CD4-positive, alpha-beta T cell treated with Interleukin-6 at 100 ng/mL for 8 hours (primary cell): ENCODE data around the gene MRPL36.
"Not testable (repeated sequence)": the region's sequence is repeated elsewhere in the genome, so short reads cannot be mapped to it uniquely, and the experiment has no call there.

Experiments
- DNase-seq: peaks from one replicate; pipeline ENCODE4 v3.0.0-alpha.2; 2020; ENCODE audit warnings: mixed read lengths, low spot score

MRPL36 gene

GRCh38 chr5:1832511-1833250 is 33.0 kb upstream of the MRPL36 start:
- DNase-seq: no peak

DNA sequence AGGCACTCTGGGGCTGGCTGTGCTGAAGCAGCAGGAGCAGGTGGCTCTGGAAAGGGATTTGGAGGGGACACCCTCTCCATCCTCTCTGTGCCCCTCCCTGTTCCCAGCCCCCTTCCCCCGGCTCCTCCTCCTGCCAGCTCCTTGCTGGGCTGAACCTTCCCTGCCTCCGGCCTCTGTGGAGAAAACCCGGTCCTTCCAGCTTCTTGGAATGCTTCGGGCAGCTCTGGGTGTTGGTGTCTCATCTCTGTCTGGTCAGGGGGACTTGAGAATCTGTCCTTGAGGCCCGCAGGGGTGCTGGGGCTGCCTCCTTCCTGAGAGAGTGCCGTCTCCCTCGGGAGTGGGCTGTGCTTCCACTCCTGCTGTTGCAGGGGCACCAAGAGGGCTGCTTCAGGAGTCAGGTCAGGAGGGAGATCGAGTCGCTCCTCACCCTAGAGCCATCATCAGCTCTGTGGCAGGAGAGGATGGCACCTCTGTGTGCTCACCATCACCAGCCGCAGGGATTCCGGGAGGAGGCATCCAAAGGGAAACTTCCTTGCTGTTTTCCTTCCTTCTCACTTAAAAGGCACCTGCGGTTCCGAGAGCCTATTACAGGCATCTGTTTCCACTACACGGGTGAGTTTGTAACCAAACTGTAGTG is 32.2 kb upstream of the MRPL36 start:
- no peak for DNase-seq

DNA sequence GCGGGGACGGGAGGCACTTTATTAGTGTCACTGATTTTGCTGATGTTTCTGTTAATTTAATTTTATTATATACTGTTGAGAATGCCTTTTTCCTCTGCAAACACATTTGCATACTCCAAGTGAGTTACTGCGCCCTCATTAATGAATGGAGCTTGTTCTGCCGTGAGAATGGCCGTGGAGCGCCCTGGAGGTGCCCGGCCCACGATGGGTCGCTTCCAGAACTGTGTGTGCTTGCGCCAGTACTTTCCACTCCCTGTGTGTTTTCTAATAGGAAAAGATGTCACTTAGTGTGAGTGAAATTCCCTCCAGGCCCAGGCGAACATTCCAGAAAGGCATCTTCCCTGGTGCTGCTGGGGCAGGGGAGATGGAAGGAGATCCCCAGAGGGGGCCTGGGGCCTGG is 31.6 kb upstream of the MRPL36 start:
- DNase-seq: no peak

DNA sequence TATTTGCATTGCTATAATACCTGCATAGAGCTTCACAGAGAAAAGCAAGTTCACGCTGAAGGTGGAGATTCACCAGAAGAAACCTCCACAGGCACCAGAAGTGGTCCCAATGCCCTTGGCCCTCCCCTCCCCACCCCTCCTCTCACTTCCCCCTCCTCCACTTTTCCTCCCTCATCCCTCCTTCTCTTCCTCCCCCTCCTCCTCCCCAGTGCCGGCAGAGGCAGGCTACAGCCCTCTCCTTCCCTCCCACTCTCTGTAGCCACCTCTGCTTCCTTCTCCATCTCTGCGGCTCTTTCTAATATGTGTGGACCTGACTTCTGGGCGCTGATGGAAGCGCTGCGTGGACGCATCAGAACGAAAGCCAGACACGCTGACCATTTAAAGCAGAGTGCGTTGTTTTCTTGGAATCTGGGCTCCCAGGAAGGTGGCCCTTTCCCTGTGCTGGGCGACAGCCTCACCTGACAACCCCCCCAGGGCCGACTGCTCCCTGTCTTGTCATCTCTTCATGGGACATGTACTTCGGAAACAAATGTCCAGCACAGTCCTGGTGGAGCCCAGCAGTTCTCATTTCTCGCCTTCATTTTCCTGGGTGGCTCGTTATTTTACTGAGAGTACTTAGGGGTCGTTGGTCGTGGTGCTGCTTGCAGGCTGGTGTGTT is 31.1 kb upstream of the MRPL36 start:
- DNase-seq: no peak

DNA sequence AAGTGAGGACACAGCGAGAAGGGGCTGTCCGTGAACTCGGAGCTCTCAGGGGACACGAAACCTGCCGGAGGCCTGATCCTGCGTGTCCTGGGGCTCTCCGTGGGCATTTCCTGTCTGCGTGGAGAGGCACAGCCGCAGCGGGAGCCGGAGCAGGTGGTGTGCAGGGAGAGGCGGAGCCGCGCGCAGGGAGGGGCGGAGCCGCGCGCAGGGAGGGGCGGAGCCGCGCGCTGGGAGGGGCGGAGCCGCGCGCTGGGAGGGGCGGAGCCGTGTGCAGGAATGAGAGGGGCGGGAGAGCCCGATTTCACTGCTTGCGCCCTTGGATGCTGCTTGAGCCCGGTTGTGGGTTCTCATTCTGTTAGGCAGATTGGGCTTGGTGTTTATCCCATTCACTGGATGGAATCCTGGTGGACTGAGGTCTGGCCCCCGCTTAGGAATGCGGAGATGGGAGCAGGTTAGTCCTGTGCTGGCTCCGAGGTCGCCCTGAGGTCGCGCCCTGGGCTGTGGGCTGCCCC is 28.3 kb upstream of the MRPL36 start:
- DNase-seq: peak; percentile 19

- DNase-seq: no peak
Measured at GRCh38 chr5:1827025-1827885, 27.6 kb upstream of the MRPL36 start.

DNA sequence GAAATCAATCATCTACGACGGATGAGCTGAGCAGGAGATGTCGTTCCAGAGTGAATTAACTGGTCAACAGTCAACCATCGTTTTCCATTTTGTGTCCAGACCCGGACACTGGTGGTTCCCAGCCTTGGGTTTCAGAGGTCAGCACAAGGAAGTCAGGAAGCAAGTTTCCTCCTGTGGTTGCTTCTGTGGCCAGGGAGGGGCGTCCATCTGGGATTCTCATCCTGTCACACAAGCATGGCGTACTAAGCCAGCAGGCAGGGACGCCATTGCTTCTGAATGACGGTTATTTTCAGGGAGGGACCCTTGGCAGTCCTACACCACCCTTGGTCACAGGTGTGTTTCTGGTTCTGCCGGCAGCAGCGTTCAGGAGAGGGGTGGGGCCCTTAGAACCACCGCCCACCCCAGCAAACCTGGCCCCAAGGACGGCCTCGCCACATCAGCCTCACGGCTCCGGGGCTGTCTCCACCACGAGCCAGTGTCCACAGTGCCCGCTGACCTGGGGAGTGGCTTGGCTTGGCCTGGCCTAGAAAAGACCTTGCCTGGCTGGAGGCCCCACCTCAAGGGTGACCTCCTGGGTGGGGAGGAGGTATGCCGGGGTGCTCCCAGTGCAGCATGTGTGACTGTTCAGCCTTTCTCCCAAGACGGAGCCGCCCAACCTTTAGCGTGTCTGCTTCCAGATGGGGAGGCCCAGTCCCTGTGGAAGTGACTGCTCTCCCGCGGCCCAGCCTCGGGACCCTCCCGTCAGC is 26.8 kb upstream of the MRPL36 start:
- no peak for DNase-seq

DNA sequence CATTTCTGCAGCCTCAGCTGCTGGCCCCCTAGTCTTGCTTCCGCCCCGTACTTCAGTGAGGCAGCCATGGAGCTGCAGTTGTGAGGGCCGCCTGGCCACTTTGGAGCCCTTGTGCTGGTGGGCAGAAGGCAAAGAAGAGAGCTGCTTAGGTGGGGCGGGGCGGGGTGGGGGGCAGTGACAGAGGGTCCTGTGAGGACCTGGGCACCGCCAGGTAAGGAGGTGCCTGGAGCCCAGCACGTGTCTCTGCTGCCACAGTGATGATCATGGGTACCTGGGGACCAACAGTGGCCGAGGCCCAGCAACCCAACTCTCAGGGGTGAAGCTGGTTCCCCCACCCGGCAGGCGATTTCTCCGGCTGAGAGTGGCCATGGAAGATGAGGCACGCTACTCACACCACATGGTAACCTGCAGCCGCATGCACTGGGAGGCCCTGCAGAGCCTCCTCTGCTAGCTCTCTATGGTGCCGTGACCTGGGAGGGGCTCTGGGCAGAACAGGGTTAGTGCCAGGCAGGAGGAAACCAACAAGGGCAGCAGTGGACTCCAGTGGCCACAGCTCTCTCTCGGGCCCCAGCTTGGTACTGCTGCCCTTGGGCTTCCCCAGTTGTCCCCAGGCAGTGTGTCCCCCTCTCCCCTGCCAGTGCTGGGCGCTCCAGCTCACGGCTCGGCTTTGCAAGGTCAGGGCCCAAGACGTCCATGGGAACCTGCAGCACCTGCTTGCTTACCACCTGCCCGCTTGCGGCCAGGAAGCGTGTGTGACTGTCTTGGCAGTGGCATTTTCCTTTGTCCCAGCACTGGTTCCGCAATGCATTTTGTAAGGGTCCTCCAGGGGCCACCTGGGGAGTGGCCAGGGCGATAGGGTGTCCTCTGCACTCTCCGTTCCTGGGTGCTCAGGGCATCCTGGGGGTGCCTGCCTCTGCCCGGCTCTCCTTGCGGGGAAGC is 25.5 kb upstream of the MRPL36 start:
- DNase-seq: no peak

DNA sequence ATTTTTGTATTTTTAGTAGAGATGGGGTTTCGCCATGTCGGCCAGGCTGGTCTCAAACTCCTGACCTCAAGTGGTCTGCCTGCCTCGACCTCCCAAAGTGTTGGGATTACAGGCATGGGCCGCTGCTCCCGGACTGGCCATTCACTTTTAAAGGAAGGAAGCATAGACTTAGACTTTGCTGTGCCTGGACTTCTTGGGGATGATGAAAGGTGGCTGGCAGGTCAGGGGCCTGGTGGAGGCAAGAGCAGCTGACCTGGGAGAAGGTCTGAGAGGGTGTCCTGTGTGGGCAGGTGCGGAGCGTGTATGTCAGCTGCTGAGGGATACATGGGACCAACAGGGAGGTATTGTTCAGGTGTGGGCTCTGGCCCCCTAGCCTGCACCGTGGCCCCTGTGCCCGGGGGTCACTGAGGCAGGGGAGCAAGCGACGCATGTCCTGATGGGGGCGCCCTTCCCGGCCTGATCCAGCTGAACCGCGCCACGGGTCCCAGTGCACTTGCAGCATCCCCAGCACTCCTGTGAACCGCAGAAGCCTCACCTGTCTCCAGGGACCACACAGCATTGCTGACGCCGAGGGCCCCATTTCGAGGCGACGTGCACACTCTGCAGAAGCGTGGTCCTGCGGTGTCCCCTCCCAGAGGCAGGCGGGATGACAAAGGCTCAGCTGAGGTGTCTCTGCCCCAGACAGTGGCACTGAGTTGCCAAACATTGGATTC is 24.6 kb upstream of the MRPL36 start:
- DNase-seq: no peak

DNA sequence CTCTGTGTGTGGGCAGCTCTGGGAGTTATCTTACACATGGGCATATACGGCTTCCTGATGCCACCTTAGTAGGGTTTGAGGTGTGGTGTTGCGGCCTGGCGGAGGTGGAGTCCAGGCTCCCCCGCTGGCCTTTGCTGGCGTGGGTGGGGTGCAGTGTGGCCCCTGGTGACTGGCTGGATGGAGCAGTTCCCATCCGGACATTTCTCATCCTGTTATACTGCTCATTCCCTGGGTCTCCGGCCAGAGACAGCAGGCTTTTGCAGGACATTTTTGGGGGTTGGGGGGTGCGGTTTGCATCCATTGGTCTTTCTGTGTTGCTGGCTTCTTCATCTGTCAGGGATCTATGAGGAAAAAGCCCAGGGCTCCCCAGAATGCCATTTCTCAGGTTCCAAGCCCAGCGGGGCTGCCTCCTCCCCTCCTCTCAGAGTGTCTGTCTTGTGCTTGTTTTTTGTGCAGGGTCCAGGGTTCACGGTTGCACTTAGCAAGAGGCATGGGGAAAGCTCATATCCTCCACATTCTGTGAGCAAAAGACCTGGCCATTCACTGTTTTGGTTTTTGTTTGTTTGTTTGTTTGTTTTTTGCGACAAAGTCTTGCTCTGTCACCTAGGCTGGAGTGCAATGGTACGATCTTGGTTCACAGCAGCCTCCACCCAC is 23.9 kb upstream of the MRPL36 start:
- no peak for DNase-seq

DNA sequence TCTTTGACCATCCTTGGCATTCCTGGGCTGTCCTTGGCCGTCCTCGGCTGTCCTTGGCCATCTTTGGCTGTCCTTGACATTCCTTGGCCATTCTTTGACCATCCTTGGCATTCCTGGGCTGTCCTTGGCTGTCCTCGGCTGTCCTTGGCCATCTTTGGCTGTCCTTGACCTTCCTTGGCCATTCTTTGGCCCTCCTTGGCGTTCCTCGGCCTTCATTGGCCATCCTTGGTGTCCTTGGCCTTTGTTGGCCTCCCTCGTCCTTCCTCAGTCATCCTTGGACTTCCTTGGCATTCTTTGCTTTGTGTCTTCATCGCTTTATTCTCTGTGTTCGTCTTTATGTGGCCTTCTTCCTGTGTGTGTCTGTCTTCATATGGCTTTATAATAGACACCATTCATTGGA is 22.2 kb upstream of the MRPL36 start:
- DNase-seq: no peak

DNA sequence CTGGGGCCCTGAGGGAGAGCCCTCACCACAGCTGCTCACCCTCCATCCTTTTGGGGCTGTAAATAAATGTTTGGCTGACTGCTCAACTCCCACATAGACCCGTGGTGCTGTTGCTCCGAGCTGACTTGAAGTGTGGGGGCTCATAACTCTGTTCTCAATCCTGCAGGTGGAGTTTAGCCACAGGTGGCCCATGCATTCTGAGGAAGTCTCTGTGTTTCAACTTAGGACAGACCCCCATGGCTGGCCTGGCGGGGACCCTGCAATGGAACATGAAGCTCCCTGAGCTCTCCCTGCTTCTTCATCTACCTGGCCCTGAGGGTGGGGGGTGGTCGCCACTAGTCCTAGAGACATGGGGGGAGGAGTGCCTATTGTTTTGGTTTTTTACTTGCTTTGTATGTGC is 21.3 kb upstream of the MRPL36 start:
- DNase-seq: no peak

DNA sequence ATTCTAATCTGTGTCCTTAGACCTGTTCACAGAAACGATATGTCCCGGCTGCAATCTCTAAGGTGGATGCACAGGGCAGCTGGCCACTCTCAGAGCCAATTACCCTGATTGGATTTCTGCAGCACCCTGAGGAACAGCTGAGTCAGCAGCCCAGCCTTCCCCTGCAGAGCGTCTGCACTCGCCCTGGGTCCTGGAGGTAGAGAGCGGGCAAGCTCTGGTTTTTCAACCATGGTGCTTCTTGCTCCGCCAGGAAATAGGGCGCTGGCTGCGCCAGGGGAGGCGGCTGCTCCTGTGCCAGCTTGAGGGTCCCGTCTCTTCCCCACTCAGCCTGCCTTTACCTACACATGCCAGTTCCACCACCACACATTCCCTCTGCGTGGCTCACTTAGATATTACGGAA is 20.7 kb upstream of the MRPL36 start:
- no peak for DNase-seq

GRCh38 chr5:1819458-1819857 is 19.8 kb upstream of the MRPL36 start:
- DNase-seq: no peak

DNA sequence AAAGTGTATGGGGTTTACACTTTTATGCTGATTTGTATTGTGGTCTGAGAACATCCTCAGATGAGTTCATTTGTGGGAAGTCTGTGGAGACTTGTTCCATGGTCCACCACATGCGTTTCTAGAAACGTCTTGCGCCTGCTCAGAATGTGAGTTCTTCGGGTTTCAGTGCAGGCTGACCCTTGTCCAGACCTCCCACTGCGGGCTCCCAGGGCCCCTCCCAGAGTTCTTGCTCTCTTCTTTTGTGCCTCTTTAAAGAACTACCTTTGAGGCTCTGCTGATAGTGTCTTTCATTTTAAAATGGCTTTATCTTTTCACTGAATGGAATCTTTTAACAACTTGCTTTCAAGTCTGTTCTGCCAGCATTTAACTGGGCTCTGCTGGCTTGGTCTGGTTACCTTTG is 19.1 kb upstream of the MRPL36 start:
- no peak for DNase-seq

- DNase-seq: no peak
Measured at GRCh38 chr5:1817261-1818043, 17.8 kb upstream of the MRPL36 start.

- DNase-seq: not testable (repeated sequence)
Measured at GRCh38 chr5:1816495-1817089, 17.0 kb upstream of the MRPL36 start.

DNA sequence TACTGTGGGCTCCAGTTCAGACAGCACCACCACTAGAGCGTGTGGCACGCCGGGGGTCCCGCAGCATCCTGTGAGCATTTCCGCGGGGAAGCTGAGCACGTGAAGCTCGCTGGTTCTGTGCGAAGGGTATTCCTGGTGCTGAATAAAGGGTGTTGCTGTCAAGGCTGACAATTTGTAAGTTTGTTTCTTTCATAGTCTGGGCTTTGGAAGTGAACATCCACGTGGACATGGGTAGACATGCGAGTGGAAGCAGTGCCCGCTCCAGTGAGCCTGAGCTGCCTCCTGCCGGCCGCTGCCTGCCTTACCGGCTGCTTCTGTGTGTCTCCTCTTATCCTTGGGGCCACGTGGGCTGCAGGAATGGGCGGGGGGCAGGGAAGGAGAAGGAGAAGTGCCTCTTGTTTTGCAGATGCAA is 16.2 kb upstream of the MRPL36 start:
- no peak for DNase-seq
